ENCODE measurements around the gene KRT39.

KRT39 gene

DNA sequence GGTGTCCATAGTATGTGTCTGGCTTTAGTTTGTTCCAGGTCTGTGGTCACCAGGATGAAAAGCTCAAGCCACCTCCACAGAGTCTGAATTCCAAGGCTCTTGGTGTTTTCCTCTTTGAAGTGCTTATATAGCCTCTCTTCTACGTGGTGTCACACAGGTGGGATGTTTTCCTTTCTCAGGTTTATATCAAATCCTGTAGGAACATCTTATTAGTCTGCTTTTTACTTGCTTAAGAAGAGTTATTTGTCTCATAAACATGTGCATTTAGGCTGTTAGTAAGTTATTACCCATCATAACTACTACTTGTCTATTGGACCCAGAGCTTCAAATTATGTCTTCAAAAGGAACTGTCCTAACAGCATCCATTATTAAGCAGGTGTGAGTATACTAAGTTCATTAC lies at the start of gene KRT39:
TSS of gene KRT39 (minus strand) at position 101 of the 400 bp plus-strand sequence. CDS start at position 9, 92 bp downstream.
- no peak within 1 kb of the TSS for H3K27ac ChIP-seq (ENCODE audit: low read depth, low read length)
- H3K36me3 ChIP-seq (ENCODE audit: control insufficient read depth, insufficient read depth, low read length), result no peaks in the 10 kb centered on the region
- no peak within 1 kb of the TSS for H3K4me3 ChIP-seq (ENCODE audit: low read depth, low read length)
- no peak within 1 kb of the TSS for H3K9ac ChIP-seq (ENCODE audit: low read length)
- peaks cover 3% of the 10 kb centered on the region; the same call in 1 of the 2 replicates for H3K9me3 ChIP-seq (ENCODE audit: control insufficient read depth, insufficient read depth, low read depth, low read length)
- H3K27me3 ChIP-seq (ENCODE audit: control insufficient read depth, insufficient read depth, low read length), result no peaks in the 10 kb centered on the region; the same call in 1 of the 2 replicates
- no peaks in the 10 kb centered on the region for H3K4me1 ChIP-seq (ENCODE audit: control insufficient read depth, insufficient read depth, low read length)

DNA sequence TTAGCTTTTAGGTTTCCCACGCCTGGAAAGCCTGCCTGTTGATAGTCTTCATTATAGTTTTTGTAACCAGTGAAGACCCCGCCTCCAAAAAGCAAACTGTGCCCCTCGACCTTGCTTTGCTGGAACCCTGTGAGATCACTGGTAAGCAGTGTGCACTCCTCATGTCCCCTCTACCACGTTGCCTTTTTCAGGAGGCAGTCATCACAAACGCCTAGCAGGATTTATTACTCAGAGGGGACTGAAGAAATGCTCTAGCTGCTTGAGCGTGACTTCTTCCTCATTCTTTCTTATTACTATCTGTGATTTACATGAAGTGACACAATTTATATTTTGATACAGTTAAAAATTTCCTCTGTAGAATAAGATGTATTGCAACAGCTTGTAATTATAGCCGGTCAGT lies 48.7 kb upstream of the KRT39 start:
- Histone ChIP-seq H3K4me3 (ENCODE audit: low read depth, low read length) (no peak overlapping the region), H3K4me1 (ENCODE audit: control insufficient read depth, insufficient read depth, low read length) (no peaks in the 10 kb centered on the region), H3K9ac (ENCODE audit: low read length) (no peak overlapping the region), H3K27ac (ENCODE audit: low read depth, low read length) (no peak overlapping the region), H3K36me3 (ENCODE audit: control insufficient read depth, insufficient read depth, low read length) (no peaks in the 10 kb centered on the region), H3K27me3 (ENCODE audit: control insufficient read depth, insufficient read depth, low read length) (no peaks in the 10 kb centered on the region), H3K9me3 (ENCODE audit: control insufficient read depth, insufficient read depth, low read depth, low read length) (no peaks in the 10 kb centered on the region)

DNA sequence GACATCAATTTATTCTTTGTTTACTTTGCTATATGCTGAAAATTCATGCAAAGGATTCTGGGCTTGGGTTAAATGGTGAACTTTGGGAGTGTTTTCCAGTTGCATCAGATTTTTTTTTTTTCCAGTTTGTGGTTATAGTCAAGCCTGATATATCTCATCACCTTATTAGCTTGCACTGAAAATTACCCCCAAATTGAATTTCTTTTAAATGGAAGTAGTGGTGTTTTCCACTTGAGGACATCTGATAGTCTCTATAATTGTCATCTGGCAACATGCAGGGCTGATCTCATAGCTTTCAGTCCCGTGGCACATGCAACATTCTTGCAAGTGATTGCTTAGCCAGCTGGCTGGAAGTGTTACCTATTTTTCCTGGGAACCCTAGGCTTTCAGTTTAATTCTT lies 46.9 kb upstream of the KRT39 start:
- H3K9me3 ChIP-seq (ENCODE audit: control insufficient read depth, insufficient read depth, low read depth, low read length), result no peaks in the 10 kb centered on the region

DNA sequence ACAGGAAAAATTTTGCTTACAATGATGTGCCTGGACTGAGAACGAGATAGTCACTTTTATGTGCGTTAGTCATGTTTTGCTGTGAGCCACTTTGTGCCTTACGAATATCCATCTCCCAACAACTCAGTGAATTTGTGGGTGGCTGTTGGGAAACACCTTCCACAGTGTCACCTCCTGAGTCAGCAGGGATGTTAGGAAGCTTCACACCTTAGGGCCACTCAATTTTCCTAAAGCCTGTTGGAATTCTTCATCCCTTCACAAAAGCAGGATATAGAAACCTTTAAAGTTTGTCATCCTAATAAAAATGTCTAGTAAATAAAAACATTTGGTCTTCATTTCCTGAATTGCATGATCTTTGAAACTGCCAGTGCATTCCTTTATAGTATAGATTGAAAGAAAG lies 46.4 kb upstream of the KRT39 start:
- Histone ChIP-seq H3K36me3 (ENCODE audit: control insufficient read depth, insufficient read depth, low read length) (no peaks in the 10 kb centered on the region), H3K4me1 (ENCODE audit: control insufficient read depth, insufficient read depth, low read length) (peaks cover 16% of the 10 kb centered on the region), H3K27ac (ENCODE audit: low read depth, low read length) (no peak overlapping the region), H3K27me3 (ENCODE audit: control insufficient read depth, insufficient read depth, low read length) (no peaks in the 10 kb centered on the region), H3K4me3 (ENCODE audit: low read depth, low read length) (no peak overlapping the region), H3K9ac (ENCODE audit: low read length) (no peak overlapping the region), H3K9me3 (ENCODE audit: control insufficient read depth, insufficient read depth, low read depth, low read length) (no peaks in the 10 kb centered on the region)

More for the DNA sequence above, 46.9 kb upstream of the KRT39 start:
- Histone ChIP-seq H3K27me3 (ENCODE audit: control insufficient read depth, insufficient read depth, low read length) (no peaks in the 10 kb centered on the region), H3K9ac (ENCODE audit: low read length) (no peak overlapping the region), H3K36me3 (ENCODE audit: control insufficient read depth, insufficient read depth, low read length) (no peaks in the 10 kb centered on the region), H3K4me1 (ENCODE audit: control insufficient read depth, insufficient read depth, low read length) (peaks cover 15% of the 10 kb centered on the region), H3K27ac (ENCODE audit: low read depth, low read length) (no peak overlapping the region), H3K4me3 (ENCODE audit: low read depth, low read length) (no peak overlapping the region)

DNA sequence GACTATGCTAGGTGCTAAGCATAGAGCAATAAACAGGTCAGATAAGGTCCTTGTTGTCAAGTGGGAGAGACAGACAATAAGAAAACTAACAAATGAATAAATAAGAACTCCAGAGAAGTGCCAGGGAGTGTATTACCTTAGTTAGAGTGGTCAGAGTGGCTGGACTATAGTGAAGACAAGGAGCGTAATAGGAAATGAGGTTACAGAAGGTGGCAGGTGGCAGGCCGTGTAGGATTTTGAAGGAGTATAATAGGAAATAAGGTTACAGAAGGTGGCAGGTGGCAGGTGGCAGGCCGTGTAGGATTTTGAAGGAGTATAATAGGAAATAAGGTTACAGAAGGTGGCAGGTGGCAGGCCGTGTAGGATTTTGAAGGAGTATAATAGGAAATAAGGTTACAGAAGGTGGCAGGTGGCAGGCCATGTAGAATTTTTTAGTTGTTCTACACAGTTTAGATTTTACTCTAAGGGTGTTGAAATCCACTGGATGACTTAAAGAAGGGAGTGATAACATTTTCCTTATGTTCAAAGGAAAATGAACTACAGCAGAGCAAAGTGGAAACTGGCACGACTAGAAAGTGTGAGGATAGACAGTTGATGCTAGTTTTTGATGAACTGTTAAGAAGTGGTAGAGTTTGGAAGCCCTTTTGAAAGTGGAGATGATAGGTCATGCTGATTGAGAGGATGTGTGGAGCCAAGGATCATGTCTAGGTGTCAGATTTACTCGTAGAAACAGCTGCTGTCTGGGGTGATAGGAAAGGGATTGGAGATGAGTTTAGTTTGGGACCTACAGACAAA lies 45.8 kb upstream of the KRT39 start:
- peaks cover 16% of the 10 kb centered on the region for H3K4me1 ChIP-seq (ENCODE audit: control insufficient read depth, insufficient read depth, low read length)
- no peak overlapping the region for H3K27ac ChIP-seq (ENCODE audit: low read depth, low read length)
- no peak overlapping the region for H3K9ac ChIP-seq (ENCODE audit: low read length)
- H3K27me3 ChIP-seq (ENCODE audit: control insufficient read depth, insufficient read depth, low read length), result no peaks in the 10 kb centered on the region
- H3K4me3 ChIP-seq (ENCODE audit: low read depth, low read length), result no peak overlapping the region
- no peaks in the 10 kb centered on the region for H3K9me3 ChIP-seq (ENCODE audit: control insufficient read depth, insufficient read depth, low read depth, low read length)
- no peaks in the 10 kb centered on the region for H3K36me3 ChIP-seq (ENCODE audit: control insufficient read depth, insufficient read depth, low read length)

DNA sequence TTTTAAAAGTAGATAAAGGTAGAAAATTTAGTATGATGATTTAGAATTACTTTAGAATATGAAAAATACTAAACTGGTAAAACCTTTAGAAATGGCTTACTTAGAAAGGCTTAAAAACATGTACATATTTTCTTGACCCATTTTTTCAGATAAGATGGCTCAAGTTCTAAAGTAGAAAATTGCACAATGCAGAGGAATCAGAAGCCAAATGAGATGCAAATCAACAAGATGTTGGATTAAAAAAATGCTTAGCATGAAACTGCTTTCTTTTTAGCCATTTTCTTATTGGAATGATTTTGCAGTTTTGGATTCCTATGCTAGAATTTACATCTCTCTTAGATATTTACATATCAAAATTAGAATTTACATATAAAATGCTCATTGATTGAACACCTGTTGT lies 43.7 kb upstream of the KRT39 start:
- H3K27ac ChIP-seq (ENCODE audit: low read depth, low read length), result no peak overlapping the region
- no peaks in the 10 kb centered on the region for H3K9me3 ChIP-seq (ENCODE audit: control insufficient read depth, insufficient read depth, low read depth, low read length)
- peaks cover 16% of the 10 kb centered on the region for H3K4me1 ChIP-seq (ENCODE audit: control insufficient read depth, insufficient read depth, low read length)
- no peak overlapping the region for H3K4me3 ChIP-seq (ENCODE audit: low read depth, low read length)
- H3K9ac ChIP-seq (ENCODE audit: low read length), result no peak overlapping the region
- H3K27me3 ChIP-seq (ENCODE audit: control insufficient read depth, insufficient read depth, low read length), result no peaks in the 10 kb centered on the region
- no peaks in the 10 kb centered on the region for H3K36me3 ChIP-seq (ENCODE audit: control insufficient read depth, insufficient read depth, low read length)

DNA sequence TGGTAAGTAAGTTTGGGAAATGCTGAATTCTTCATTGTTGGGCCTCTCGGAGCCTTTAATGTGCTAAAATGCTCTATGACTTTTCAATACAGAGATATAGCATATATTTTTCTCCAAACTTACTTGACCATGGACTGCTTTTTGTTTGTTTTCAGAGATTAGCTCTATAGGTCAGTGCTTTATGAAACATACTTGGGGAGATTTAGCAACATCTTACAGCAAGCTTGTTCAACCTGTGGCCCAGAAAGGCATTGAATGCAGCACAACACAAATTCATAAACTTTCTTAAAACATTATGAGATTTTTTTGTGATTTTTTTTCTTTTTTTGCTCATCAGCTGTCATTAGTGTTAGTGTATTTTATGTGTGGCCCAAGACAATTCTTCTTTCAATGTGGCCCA lies 43.2 kb upstream of the KRT39 start:
- Histone ChIP-seq H3K4me1 (ENCODE audit: control insufficient read depth, insufficient read depth, low read length) (peaks cover 16% of the 10 kb centered on the region), H3K9me3 (ENCODE audit: control insufficient read depth, insufficient read depth, low read depth, low read length) (no peaks in the 10 kb centered on the region), H3K4me3 (ENCODE audit: low read depth, low read length) (no peak overlapping the region), H3K9ac (ENCODE audit: low read length) (no peak overlapping the region), H3K27me3 (ENCODE audit: control insufficient read depth, insufficient read depth, low read length) (no peaks in the 10 kb centered on the region), H3K36me3 (ENCODE audit: control insufficient read depth, insufficient read depth, low read length) (no peaks in the 10 kb centered on the region), H3K27ac (ENCODE audit: low read depth, low read length) (no peak overlapping the region)

DNA sequence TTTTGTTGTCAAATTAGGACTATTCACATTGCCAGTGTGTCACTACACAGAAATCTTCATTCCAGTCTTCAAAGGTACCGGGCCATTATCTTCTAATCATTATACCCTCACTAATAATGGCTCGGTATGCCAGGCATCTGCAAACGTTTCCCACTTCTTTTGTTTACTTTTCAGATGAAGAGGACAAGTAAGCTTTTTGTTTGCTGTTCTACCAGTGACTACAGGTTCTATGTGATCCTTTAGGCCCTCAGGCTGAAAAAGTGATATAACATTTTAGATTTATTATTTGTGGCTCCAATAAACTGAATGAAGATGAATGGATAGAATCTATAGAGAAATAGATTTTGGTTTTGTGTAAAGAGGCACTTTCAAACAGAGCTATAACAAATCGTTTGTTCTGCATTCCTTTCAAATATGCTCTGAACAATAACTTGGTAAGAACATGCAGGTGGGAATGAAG lies 42.6 kb upstream of the KRT39 start:
- Histone ChIP-seq H3K4me1 (ENCODE audit: control insufficient read depth, insufficient read depth, low read length) (peaks cover 16% of the 10 kb centered on the region), H3K9me3 (ENCODE audit: control insufficient read depth, insufficient read depth, low read depth, low read length) (no peaks in the 10 kb centered on the region), H3K9ac (ENCODE audit: low read length) (no peak overlapping the region), H3K36me3 (ENCODE audit: control insufficient read depth, insufficient read depth, low read length) (no peaks in the 10 kb centered on the region), H3K27ac (ENCODE audit: low read depth, low read length) (no peak overlapping the region), H3K27me3 (ENCODE audit: control insufficient read depth, insufficient read depth, low read length) (no peaks in the 10 kb centered on the region), H3K4me3 (ENCODE audit: low read depth, low read length) (no peak overlapping the region)

DNA sequence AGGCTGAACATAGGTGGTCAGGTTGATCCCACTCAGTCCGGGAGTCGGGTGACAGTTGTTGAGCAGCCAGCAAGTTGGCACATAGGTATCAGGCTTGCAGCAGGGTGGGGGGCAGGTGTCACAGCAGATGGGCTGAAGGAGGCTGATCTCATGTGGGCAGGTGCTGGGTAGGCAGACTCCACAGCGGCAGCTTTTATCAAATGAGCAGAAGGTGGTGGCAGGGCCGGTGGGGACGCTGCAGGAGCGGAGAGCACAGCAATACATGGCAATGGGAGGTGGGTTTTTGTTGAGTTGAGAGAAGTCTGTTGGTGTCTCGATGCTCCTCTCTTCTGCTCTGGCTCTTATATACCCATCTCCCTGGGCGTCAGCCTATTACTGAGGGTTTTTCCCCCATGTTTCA lies 42.1 kb upstream of the KRT39 start, which contains the start of gene KRTAP3-1:
TSS of gene KRTAP3-1 (minus strand) at position 318 of the 400 bp plus-strand sequence. CDS start at position 264, 54 bp downstream.
- Histone ChIP-seq H3K36me3 (ENCODE audit: control insufficient read depth, insufficient read depth, low read length) (no peaks in the 10 kb centered on the region), H3K27me3 (ENCODE audit: control insufficient read depth, insufficient read depth, low read length) (no peaks in the 10 kb centered on the region), H3K4me1 (ENCODE audit: control insufficient read depth, insufficient read depth, low read length) (peaks cover 16% of the 10 kb centered on the region), H3K9ac (ENCODE audit: low read length) (no peak within 1 kb of the TSS), H3K4me3 (ENCODE audit: low read depth, low read length) (no peak within 1 kb of the TSS), H3K9me3 (ENCODE audit: control insufficient read depth, insufficient read depth, low read depth, low read length) (no peaks in the 10 kb centered on the region), H3K27ac (ENCODE audit: low read depth, low read length) (no peak within 1 kb of the TSS)

DNA sequence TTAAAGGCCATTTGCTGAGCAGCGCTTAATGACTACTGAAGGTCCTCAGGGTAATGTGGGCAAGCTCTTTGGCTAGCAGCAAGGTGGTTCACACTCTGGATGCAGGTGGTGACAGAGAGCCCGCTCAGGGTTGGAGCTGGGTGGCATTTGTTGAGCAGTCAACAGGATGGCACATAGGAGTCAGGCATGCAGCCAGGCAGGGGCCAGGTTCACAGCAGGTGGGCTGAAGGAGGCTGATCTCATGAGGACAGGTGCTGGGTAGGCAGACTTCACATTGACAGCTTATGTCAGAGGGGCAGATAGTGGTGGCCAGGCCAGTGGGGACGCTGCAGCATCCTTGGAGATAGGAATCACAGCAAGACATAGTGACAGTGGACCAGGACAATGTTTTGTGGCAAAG lies 37.6 kb upstream of the KRT39 start:
- Histone ChIP-seq H3K9ac (ENCODE audit: low read length) (no peak overlapping the region), H3K27ac (ENCODE audit: low read depth, low read length) (no peak overlapping the region), H3K4me3 (ENCODE audit: low read depth, low read length) (no peak overlapping the region), H3K27me3 (ENCODE audit: control insufficient read depth, insufficient read depth, low read length) (no peaks in the 10 kb centered on the region), H3K36me3 (ENCODE audit: control insufficient read depth, insufficient read depth, low read length) (no peaks in the 10 kb centered on the region), H3K4me1 (ENCODE audit: control insufficient read depth, insufficient read depth, low read length) (peaks cover 9% of the 10 kb centered on the region), H3K9me3 (ENCODE audit: control insufficient read depth, insufficient read depth, low read depth, low read length) (no peaks in the 10 kb centered on the region)

DNA sequence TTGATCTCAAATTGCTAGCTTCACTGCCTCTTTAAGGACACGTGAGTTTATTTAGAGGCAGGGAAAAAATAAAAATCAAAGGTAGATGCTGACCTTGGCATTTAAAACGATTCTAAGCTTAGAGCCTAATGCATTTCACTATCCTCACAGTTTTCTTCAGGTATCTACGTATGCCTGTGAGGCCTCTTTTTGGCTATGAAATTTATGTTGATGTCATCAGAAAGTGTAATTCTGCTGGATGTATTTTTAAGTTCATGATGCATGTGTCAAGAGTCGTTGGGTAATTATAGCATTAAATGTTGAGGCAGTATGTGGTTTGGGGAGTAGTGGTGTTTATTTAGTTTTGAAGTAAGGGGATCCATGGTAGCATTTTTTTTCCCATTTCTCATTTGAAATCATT lies 37.2 kb upstream of the KRT39 start:
- Histone ChIP-seq H3K9ac (ENCODE audit: low read length) (no peak overlapping the region), H3K36me3 (ENCODE audit: control insufficient read depth, insufficient read depth, low read length) (no peaks in the 10 kb centered on the region), H3K9me3 (ENCODE audit: control insufficient read depth, insufficient read depth, low read depth, low read length) (no peaks in the 10 kb centered on the region), H3K27me3 (ENCODE audit: control insufficient read depth, insufficient read depth, low read length) (no peaks in the 10 kb centered on the region), H3K4me3 (ENCODE audit: low read depth, low read length) (no peak overlapping the region), H3K27ac (ENCODE audit: low read depth, low read length) (no peak overlapping the region), H3K4me1 (ENCODE audit: control insufficient read depth, insufficient read depth, low read length) (peaks cover 4% of the 10 kb centered on the region)

Measured in HUES6 (cell line).